GM10266 (cell line): ENCODE results near the gene TFDP2.

Source experiments
- DNase-seq: peaks from one replicate; pipeline ENCODE4 v3.0.0; 2012; ENCODE audit errors: extremely low spot score
- CTCF ChIP-seq: IDR thresholded peaks from 2 replicates; pipeline ENCODE4 v1.5.1; 2012; ENCODE audit warnings: mild to moderate bottlenecking, low read depth; ENCODE audit not compliant: control insufficient read depth, insufficient read depth; ENCODE audit errors: missing control alignments

Gene TFDP2

GRCh38 chr3:142047021-142047369 lies 102.3 kb downstream of the TFDP2 start:
- no peak for DNase-seq
- no peak for TF ChIP-seq CTCF

- DNase-seq = no peak
- TF ChIP-seq CTCF = no peak
These were observed 102.9 kb downstream of the TFDP2 start for GRCh38 chr3:142046320-142047020.

- no peak for DNase-seq
- no peak for TF ChIP-seq CTCF
These were observed 108.3 kb downstream of the TFDP2 start for GRCh38 chr3:142040941-142041491.

- no peak for DNase-seq
- no peak for TF ChIP-seq CTCF
These were observed 113.9 kb downstream of the TFDP2 start for GRCh38 chr3:142035308-142035922.

GRCh38 chr3:142033292-142033691 lies 116.1 kb downstream of the TFDP2 start:
- no peak for TF ChIP-seq CTCF
- DNase-seq = no peak

- no peak for TF ChIP-seq CTCF
These were observed 117.8 kb downstream of the TFDP2 start for GRCh38 chr3:142031575-142031974.

GRCh38 chr3:142029791-142030190 lies 119.6 kb downstream of the TFDP2 start:
- no peak for TF ChIP-seq CTCF
- DNase-seq = no peak

More at GRCh38 chr3:142031575-142031974, 117.8 kb downstream of the TFDP2 start:
- no peak for DNase-seq
